ENCODE data around the gene TEX14. TPM values are rescaled to one million over a fixed set of nuclear protein-coding genes. Genes with fewer than 3 reads are reported as not detected.

The TEX14 gene
- total and polyA plus RNA-seq, 8 donors: 0.03 to 0.06 TPM; not detected in 6

DNA sequence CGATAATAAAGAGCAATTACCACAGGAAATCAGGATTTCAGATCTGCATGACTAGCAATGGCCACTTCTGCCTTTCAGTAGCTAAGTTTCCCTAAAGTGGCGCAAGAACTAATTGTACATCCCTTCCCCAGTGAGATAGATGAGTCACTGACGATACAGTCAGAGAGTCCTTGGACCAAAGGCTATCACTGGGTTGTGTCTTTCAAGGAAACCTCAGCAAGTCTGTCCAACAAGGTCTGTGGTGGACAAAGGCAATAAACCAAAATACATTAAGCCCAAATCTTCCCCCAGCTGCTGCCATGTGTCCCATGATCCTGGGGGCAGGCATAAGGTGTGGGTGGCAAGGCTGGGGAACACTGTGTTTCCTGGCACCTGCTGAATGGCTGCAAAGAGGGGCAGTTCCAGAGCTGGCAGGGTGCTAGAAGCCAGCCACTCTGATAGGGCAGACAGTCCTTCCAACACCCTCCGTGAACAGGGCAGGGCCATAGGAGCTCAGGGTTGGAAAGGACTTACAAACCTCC, 156.9 kb downstream of the TEX14 start:
- TF ChIP-seq POLR2A (IDR thresholded peaks at IDR 0.05): no peak
- no peak for TF ChIP-seq POLR2AphosphoS5 (IDR thresholded peaks at IDR 0.05)
- TF ChIP-seq, protein P1, sequence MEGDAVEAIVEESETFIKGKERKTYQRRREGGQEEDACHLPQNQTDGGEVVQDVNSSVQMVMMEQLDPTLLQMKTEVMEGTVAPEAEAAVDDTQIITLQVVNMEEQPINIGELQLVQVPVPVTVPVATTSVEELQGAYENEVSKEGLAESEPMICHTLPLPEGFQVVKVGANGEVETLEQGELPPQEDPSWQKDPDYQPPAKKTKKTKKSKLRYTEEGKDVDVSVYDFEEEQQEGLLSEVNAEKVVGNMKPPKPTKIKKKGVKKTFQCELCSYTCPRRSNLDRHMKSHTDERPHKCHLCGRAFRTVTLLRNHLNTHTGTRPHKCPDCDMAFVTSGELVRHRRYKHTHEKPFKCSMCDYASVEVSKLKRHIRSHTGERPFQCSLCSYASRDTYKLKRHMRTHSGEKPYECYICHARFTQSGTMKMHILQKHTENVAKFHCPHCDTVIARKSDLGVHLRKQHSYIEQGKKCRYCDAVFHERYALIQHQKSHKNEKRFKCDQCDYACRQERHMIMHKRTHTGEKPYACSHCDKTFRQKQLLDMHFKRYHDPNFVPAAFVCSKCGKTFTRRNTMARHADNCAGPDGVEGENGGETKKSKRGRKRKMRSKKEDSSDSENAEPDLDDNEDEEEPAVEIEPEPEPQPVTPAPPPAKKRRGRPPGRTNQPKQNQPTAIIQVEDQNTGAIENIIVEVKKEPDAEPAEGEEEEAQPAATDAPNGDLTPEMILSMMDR (IDR thresholded peaks at IDR 0.05): no peak
- no peak for TF ChIP-seq EP300 (IDR thresholded peaks at IDR 0.05)
- H3K4me1 ChIP-seq: peaks cover 7 to 21% (median 18%) of the 10 kb centered on the region in 4 donors
- H3K9me3 ChIP-seq: no peaks in the 10 kb centered on the region
- DNase-seq: no peak
- H3K36me3 ChIP-seq: no peaks in the 10 kb centered on the region
- H3K27me3 ChIP-seq: peaks cover 0 to 5% (median 0%) of the 10 kb centered on the region in 3 donors
- intact Hi-C loops (cut with DNase I; ENCODE audit: low total_unique reads): no loop called here
- no peak overlapping the region for H3K4me3 ChIP-seq
- WGBS, 5 donors: 80 to 89% (median 86%) methylated on average over 4 of the region's 4 CpGs
- H3K27ac ChIP-seq: no peak overlapping the region

DNA sequence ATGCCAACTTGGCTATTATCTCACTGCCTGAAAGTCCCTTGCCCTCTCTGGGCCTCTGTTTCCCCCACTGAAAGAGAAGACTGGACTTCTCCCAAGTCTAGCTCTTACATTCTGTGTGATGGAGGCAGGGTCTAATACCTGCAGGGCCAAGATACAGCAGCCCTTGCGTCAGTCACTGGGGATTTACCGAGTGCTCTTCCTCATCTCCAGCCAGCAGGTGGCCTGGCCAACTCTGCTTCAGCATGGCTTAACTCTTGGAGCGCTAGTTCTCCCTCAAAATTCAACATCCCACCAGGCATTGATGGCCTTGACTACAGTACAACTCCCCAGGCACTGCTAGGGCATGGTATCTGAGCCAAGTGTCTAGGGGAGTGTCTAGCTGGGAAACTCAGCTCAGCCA, 157.5 kb downstream of the TEX14 start:
- peaks cover 7 to 21% (median 19%) of the 10 kb centered on the region in 4 donors for H3K4me1 ChIP-seq
- peaks cover 0 to 5% (median 0%) of the 10 kb centered on the region in 3 donors for H3K27me3 ChIP-seq
- intact Hi-C loops (cut with DNase I; ENCODE audit: low total_unique reads): no loop called here
- H3K36me3 ChIP-seq: no peaks in the 10 kb centered on the region
- no peak overlapping the region for H3K27ac ChIP-seq
- no peaks in the 10 kb centered on the region for H3K9me3 ChIP-seq
- WGBS, 5 donors: 63 to 93% (median 79%) methylated on average over 3 of the region's 3 CpGs
- no peak overlapping the region for H3K4me3 ChIP-seq
- no peak for DNase-seq
- TF ChIP-seq POLR2AphosphoS5 (IDR thresholded peaks at IDR 0.05): no peak
- no peak for TF ChIP-seq EP300 (IDR thresholded peaks at IDR 0.05)
- TF ChIP-seq, protein P1 (IDR thresholded peaks at IDR 0.05): no peak
- no peak for TF ChIP-seq POLR2A (IDR thresholded peaks at IDR 0.05)

DNA sequence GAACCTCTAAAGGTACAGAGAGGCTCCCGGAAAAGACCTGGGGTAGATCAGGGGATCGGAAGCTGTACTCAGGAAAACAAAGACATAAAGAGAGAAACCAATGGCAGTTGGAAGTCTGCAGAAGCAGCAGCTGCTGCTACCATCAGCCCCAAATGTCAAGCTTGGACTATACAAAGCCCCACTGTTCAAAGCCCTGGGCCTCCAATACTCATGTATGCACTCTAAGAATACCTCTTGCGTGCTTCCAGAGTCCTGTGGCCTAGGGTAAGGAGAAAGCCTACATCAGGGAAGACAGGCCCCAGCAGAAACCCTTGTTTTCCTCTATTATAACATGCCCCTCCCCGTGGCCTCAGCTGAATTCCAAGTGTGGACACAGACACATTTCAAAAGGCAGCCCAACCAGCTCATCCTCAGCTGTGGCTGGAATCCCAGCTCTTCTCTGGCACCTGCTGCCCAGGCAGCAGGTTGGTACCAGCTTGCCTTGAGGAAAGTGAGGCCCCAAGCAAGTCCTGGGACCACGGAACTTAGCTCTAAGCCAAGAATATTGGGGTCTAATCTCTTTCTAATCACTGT, 158.1 kb downstream of the TEX14 start:
- Histone ChIP-seq H3K27me3 (peaks cover 0 to 5% (median 0%) of the 10 kb centered on the region in 3 donors), H3K9me3 (no peaks in the 10 kb centered on the region), H3K36me3 (no peaks in the 10 kb centered on the region), H3K4me1 (peaks cover 7 to 24% (median 21%) of the 10 kb centered on the region in 4 donors), H3K4me3 (no peak overlapping the region), H3K27ac (no peak overlapping the region)
- intact Hi-C loops (cut with DNase I; ENCODE audit: low total_unique reads): no loop called here
- TF ChIP-seq EP300 (IDR thresholded peaks at IDR 0.05): no peak
- no peak for DNase-seq
- 87 to 98% (median 92%) methylated on average over 5 of the region's 5 CpGs for WGBS, 5 donors

DNA sequence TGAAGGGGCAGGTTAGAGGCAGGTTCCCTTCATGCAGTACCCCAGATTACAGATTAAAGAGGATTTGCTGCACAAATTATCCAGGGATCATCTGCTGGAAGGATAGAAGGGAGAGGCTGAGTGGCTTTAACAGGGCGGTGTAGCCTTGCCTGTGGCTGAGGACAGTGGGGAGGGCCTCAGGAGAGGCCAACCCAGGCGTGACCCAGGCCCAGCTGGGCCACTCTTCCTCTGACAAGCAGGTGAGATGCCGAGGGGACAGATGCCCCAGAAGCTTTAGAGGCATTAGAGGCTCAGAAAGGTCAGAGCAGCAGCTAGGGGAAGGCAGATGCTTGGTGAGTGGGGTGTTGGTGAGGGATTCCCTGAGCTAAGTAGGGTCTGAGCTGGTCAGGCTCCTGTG, 159.3 kb downstream of the TEX14 start:
- Histone ChIP-seq H3K27ac (peak overlapping the region in 1 of 5 donors; percentile 75), H3K4me1 (peaks cover 7 to 35% (median 23%) of the 10 kb centered on the region in 4 donors), H3K4me3 (peak overlapping the region; percentile 57 to 60 (median 58)), H3K9me3 (no peaks in the 10 kb centered on the region), H3K27me3 (peaks cover 0 to 5% (median 0%) of the 10 kb centered on the region in 3 donors), H3K36me3 (no peaks in the 10 kb centered on the region)
- no peak for DNase-seq
- WGBS, 5 donors: 62 to 69% (median 67%) methylated on average over 3 of the region's 3 CpGs
- TF ChIP-seq, protein P1 (IDR thresholded peaks at IDR 0.05): no peak
- TF ChIP-seq POLR2A (IDR thresholded peaks at IDR 0.05): no peak
- intact Hi-C loops (cut with DNase I; ENCODE audit: low total_unique reads): no loop called here
